GM12801 (cell line): ENCODE data around the gene PCSK5.

Experiments used
- CTCF ChIP-seq: IDR thresholded peaks from one replicate; pipeline ENCODE4 v1.5.1; 2011; ENCODE audit warnings: control low read depth; ENCODE audit not compliant: insufficient read length; ENCODE audit errors: extremely low read depth

PCSK5 gene

GRCh38 chr9:75890472-75891276 lies at the start of gene PCSK5:
PCSK5 (plus strand) TSS chr9:75890673; CDS start chr9:75891182, 509 bp downstream.
- no peak for TF ChIP-seq CTCF

GRCh38 chr9:75844321-75844720 lies 46.2 kb upstream of the PCSK5 start:
- TF ChIP-seq CTCF = no peak

GRCh38 chr9:75845806-75846205 lies 44.7 kb upstream of the PCSK5 start:
- no peak for TF ChIP-seq CTCF

- no peak for TF ChIP-seq CTCF
Observed at GRCh38 chr9:75847085-75847484, 43.4 kb upstream of the PCSK5 start.

- TF ChIP-seq CTCF = no peak
Observed at GRCh38 chr9:75850459-75851200, 39.8 kb upstream of the PCSK5 start.

- TF ChIP-seq CTCF = no peak
Observed at GRCh38 chr9:75851917-75852316, 38.6 kb upstream of the PCSK5 start.

GRCh38 chr9:75852746-75853145 lies 37.7 kb upstream of the PCSK5 start:
- TF ChIP-seq CTCF = no peak
